Loucy (cell line): ENCODE results near the gene TFEB.

Source experiments
- H2AFZ ChIP-seq: fragments of 200-600 bp; sonication (generic); 2 replicates; pipeline ENCODE4 v1.6.0; 2016; ENCODE audit warnings: antibody characterized with exemption, mild to moderate bottlenecking, low read length, moderate library complexity
- H3F3A ChIP-seq: fragments of 200-600 bp; 2 replicates; pipeline ENCODE4 v1.6.0; 2016; ENCODE audit warnings: antibody characterized with exemption, low read depth, mild to moderate bottlenecking
- H3K27me3 ChIP-seq: fragments of 200-600 bp; sonication (generic); 2 replicates; pipeline ENCODE4 v1.6.1; 2014; ENCODE audit warnings: low read length, mild to moderate bottlenecking; ENCODE audit not compliant: insufficient read depth, poor library complexity, severe bottlenecking
- H3K36me3 ChIP-seq: fragments of 200-600 bp; sonication (generic); 2 replicates; pipeline ENCODE4 v1.6.1; 2016; ENCODE audit warnings: low read length; ENCODE audit not compliant: insufficient read depth
- H3K4me1 ChIP-seq: fragments of 200-600 bp; sonication (generic); 2 replicates; pipeline ENCODE4 v1.5.1; 2014; ENCODE audit warnings: low read length, mild to moderate bottlenecking; ENCODE audit not compliant: insufficient read depth, poor library complexity, severe bottlenecking
- H3K4me2 ChIP-seq: fragments of 200-600 bp; sonication (generic); 2 replicates; pipeline ENCODE4 v1.6.0; 2014; ENCODE audit warnings: antibody characterized with exemption, low read length, low read depth, mild to moderate bottlenecking; ENCODE audit not compliant: poor library complexity, severe bottlenecking
- H3K4me3 ChIP-seq: fragments of 200-600 bp; sonication (generic); 2 replicates; pipeline ENCODE4 v1.5.1; 2014; ENCODE audit warnings: low read length, mild to moderate bottlenecking, mixed read lengths; ENCODE audit not compliant: poor library complexity, severe bottlenecking
- H3K79me2 ChIP-seq: fragments of 200-600 bp; sonication (generic); 2 replicates; pipeline ENCODE4 v1.6.1; 2014; ENCODE audit warnings: low read length; ENCODE audit not compliant: insufficient read depth
- H3K9ac ChIP-seq: fragments of 200-600 bp; sonication (generic); 2 replicates; pipeline ENCODE4 v1.6.0; 2014; ENCODE audit warnings: mild to moderate bottlenecking, low read depth, low read length, moderate library complexity; ENCODE audit not compliant: poor library complexity, severe bottlenecking
- H3K9me2 ChIP-seq: fragments of 200-600 bp; sonication (generic); replicated peaks from 2 replicates; pipeline ENCODE4 v1.6.1; 2016; ENCODE audit warnings: low read depth, low read length, mixed read lengths
- H3K9me3 ChIP-seq: fragments of 200-600 bp; sonication (generic); 2 replicates; pipeline ENCODE4 v1.6.1; 2014; ENCODE audit warnings: mild to moderate bottlenecking, antibody characterized with exemption, low read length, low read depth; ENCODE audit not compliant: insufficient read depth
- H4K20me1 ChIP-seq: fragments of 200-600 bp; sonication (generic); 2 replicates; pipeline ENCODE4 v1.6.0; 2014; ENCODE audit warnings: antibody characterized with exemption, low read length, mild to moderate bottlenecking; ENCODE audit not compliant: insufficient read depth, poor library complexity, severe bottlenecking
- EZH2phosphoT487 ChIP-seq: fragments of 200-600 bp; IDR thresholded peaks from 2 replicates; pipeline ENCODE4 v1.6.1; 2018; ENCODE audit warnings: antibody characterized with exemption, mild to moderate bottlenecking, moderate library complexity, borderline replicate concordance
- TF ChIP-seq, protein P1 (sequence below): fragments of 200-600 bp; sonication (generic); conservative IDR thresholded peaks from 2 replicates; pipeline ENCODE4 v1.5.1; 2014; ENCODE audit warnings: mild to moderate bottlenecking, antibody characterized with exemption, low read length

TFEB gene

DNA sequence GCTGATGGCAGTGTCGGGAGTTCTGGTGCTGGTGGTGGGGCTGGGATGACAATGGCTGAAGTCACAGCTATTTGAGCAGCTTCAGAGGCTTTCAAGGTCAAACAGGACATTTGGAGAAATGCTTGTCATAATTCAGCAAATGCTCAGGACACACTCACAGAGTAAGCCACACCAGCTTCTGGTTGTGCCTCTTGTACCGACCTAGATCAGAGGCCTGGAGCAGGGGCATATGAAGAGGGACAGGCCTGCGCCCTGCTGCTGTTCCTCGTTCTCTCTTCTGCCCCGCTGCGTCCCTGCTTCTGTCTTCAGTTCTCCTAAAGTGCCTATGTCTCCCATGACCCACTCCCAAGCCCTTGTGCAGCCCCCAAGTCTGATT is 12.7 kb upstream of the TFEB start:
- Histone ChIP-seq H3K4me3 (no peak overlapping the region), H3K4me1 (no peaks in the 10 kb centered on the region), H3K9me2 (no peaks in the 10 kb centered on the region), H4K20me1 (no peaks in the 10 kb centered on the region), H3K9ac (no peak overlapping the region), H3K79me2 (no peaks in the 10 kb centered on the region), H3K27me3 (no peaks in the 10 kb centered on the region), H3K9me3 (no peaks in the 10 kb centered on the region), H3F3A (no peaks in the 10 kb centered on the region), H3K36me3 (no peaks in the 10 kb centered on the region), H2AFZ (no peak overlapping the region), H3K4me2 (no peak overlapping the region)
- TF ChIP-seq, protein P1, sequence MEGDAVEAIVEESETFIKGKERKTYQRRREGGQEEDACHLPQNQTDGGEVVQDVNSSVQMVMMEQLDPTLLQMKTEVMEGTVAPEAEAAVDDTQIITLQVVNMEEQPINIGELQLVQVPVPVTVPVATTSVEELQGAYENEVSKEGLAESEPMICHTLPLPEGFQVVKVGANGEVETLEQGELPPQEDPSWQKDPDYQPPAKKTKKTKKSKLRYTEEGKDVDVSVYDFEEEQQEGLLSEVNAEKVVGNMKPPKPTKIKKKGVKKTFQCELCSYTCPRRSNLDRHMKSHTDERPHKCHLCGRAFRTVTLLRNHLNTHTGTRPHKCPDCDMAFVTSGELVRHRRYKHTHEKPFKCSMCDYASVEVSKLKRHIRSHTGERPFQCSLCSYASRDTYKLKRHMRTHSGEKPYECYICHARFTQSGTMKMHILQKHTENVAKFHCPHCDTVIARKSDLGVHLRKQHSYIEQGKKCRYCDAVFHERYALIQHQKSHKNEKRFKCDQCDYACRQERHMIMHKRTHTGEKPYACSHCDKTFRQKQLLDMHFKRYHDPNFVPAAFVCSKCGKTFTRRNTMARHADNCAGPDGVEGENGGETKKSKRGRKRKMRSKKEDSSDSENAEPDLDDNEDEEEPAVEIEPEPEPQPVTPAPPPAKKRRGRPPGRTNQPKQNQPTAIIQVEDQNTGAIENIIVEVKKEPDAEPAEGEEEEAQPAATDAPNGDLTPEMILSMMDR: no peak
- TF ChIP-seq EZH2phosphoT487: no peak

DNA sequence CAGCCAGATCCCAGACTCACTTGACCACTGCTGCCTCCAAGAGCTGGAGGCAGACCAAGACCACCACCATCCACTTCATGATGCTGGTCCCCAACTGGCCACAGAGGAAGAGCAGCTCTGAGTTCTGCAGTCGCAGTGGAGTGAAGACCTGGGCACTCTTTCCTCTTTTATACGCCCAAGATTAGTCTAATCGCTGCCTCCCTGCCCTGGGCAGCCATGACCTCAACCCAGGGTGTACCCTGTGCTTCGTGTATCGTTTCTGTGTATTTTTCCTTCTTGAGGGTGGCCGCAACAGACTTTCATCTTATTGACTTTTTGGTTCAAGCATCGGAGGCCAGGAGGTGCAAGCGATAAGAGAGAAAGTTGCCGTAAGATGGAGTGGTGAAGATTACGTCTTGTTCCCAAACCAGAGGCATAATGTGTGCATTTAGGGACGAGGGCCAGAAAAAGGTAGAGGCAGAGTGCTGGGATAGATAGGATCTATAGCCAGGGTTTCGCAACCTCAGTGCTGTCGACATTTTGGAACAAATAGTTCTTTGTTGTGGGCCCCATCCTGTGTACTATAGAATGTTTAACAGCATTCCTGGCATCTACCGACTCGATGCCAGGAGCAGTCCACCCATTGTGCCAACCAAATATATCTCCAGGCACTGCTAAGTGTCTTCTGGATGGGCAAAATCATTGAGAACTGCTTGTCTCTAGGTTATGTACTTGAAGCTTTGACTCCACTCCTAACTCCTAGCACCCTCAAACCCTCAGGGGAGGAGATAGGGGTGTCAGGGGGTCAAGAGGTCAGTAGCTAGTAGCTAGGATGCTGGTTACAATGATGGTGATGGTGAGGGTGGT is 12.1 kb upstream of the TFEB start, which contains the start of gene PGC:
Gene PGC, minus strand, starts transcription at position 142 of the 846 bp plus-strand sequence. Its CDS starts 63 bp downstream, at position 79.
- TF ChIP-seq EZH2phosphoT487: no peak
- TF ChIP-seq, protein P1: no peak
- no peaks in the 10 kb centered on the region for H3K4me1 ChIP-seq
- H3K79me2 ChIP-seq: no peaks in the 10 kb centered on the region

DNA sequence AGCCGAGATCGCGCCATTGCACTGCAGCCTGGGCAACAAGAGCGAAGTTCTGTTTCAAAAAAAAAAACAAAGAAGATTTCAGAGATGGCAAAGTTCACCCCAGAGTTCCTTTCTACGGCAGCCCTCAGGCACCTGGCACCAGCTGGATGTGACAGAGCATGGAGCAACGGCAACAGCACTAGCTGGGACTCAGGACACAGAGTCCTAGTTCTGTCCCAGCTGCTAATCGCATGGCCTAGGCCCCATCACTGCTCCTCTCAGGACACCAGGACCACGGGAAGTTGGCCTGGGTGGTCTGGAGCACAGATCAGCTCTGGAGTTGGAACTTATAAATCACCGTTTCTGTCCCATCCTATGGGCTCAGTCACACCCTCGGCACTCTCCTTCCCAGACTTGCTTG is 10.7 kb upstream of the TFEB start:
- Histone ChIP-seq H4K20me1 (no peaks in the 10 kb centered on the region), H3K4me1 (no peaks in the 10 kb centered on the region), H3K4me2 (no peak overlapping the region), H2AFZ (no peak overlapping the region), H3K4me3 (no peak overlapping the region), H3K79me2 (no peaks in the 10 kb centered on the region), H3K27me3 (no peaks in the 10 kb centered on the region), H3F3A (no peaks in the 10 kb centered on the region), H3K9me3 (no peaks in the 10 kb centered on the region), H3K9ac (no peak overlapping the region), H3K9me2 (no peaks in the 10 kb centered on the region), H3K36me3 (no peaks in the 10 kb centered on the region)
- TF ChIP-seq, protein P1: no peak
- TF ChIP-seq EZH2phosphoT487: no peak

More for the DNA sequence above, 12.1 kb upstream of the TFEB start, which contains the start of gene PGC:
- H3F3A ChIP-seq: no peaks in the 10 kb centered on the region
- no peak within 1 kb of the TSS for H2AFZ ChIP-seq
- H3K9me3 ChIP-seq: no peaks in the 10 kb centered on the region
- H3K9ac ChIP-seq: no peak within 1 kb of the TSS
- no peak within 1 kb of the TSS for H3K4me3 ChIP-seq
- no peaks in the 10 kb centered on the region for H3K27me3 ChIP-seq
- H4K20me1 ChIP-seq: no peaks in the 10 kb centered on the region
- H3K4me2 ChIP-seq: no peak within 1 kb of the TSS
- no peaks in the 10 kb centered on the region for H3K9me2 ChIP-seq
- no peaks in the 10 kb centered on the region for H3K36me3 ChIP-seq
